Measurements from ENCODE around the gene HOXA13.

DNA sequence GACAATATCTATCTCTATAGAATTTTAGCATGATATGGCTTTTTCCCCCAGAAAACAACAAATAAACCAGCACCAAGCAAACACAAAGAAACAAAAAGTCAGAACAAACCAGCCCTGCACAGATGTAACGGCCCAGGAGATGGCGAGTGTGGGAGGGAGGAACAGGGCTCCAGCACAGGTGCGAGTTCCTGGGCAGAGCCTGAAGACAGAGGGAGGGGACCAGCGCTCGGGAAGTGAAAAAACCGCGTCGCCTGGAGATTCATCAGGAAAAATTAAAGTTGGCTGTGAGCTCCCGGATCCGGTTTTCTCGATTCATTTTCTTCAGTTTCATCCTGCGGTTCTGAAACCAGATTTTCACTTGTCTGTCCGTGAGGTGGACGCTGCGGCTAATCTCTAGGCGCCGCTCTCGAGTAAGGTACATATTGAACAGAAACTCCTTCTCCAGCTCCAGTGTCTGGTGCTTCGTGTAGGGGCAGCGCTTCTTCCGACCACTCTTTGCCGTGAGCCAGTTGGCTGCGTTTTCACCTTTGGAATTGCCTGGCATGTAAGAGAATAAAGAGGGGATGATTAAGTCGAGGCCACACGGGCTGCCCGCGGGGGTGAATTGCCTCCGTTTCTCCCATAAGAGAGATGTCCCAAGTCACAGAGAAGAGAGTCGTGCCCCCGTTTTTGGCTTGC lies 28.1 kb downstream of the HOXA13 start:
- TF ChIP-seq, protein P1, sequence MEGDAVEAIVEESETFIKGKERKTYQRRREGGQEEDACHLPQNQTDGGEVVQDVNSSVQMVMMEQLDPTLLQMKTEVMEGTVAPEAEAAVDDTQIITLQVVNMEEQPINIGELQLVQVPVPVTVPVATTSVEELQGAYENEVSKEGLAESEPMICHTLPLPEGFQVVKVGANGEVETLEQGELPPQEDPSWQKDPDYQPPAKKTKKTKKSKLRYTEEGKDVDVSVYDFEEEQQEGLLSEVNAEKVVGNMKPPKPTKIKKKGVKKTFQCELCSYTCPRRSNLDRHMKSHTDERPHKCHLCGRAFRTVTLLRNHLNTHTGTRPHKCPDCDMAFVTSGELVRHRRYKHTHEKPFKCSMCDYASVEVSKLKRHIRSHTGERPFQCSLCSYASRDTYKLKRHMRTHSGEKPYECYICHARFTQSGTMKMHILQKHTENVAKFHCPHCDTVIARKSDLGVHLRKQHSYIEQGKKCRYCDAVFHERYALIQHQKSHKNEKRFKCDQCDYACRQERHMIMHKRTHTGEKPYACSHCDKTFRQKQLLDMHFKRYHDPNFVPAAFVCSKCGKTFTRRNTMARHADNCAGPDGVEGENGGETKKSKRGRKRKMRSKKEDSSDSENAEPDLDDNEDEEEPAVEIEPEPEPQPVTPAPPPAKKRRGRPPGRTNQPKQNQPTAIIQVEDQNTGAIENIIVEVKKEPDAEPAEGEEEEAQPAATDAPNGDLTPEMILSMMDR (IDR thresholded peaks at IDR 0.05): no peak
- no peak for TF ChIP-seq EP300 (IDR thresholded peaks at IDR 0.05)
